ENCODE data around the gene PRSS1.

Gene PRSS1

GRCh38 chr7:142796501-142797390 is 47.5 kb downstream of the PRSS1 start:
- DNase-seq, result no peak

GRCh38 chr7:142797391-142798377 is 48.4 kb downstream of the PRSS1 start:
- DNase-seq, result no peak

- no peak for DNase-seq
Observed at GRCh38 chr7:142798451-142799436, 49.5 kb downstream of the PRSS1 start.

- no peak for DNase-seq
Observed at GRCh38 chr7:142799437-142799835, 50.2 kb downstream of the PRSS1 start.

- no peak for DNase-seq
Observed at GRCh38 chr7:142800088-142800487, 50.8 kb downstream of the PRSS1 start.

- DNase-seq, result no peak
Observed at GRCh38 chr7:142800699-142801260, 51.5 kb downstream of the PRSS1 start.

GRCh38 chr7:142801601-142802295 is 52.5 kb downstream of the PRSS1 start:
- DNase-seq, result no peak

GRCh38 chr7:142802301-142802700 is 53.0 kb downstream of the PRSS1 start:
- DNase-seq, result no peak

Measured in NCI-H774 (cell line).